ENCODE measurements around the gene MED17.

DNA sequence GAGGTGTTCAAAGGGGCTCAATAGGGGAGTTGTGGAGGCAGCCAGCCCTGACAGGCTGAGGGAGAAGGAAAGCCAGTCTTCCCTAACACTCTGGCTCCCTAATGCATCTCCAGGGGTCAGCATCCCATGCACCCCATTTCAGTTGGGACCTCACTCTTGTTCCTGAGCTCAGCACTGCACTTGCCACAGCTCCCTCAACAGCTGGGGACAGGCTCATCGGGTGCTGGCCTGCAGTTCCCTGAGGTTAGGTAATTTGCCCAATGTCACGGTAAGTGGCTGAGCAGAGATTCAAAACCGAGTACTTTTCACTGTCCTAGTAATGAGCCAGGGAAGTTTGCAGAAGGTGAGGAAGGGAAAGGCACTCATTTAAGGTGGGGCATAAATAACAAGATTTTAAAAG is 45.5 kb downstream of the MED17 start:
- no peak for TF ChIP-seq ARNT (IDR thresholded peaks at IDR 0.05)
- TF ChIP-seq FOXM1 (IDR thresholded peaks at IDR 0.05; ENCODE audit: borderline replicate concordance): no peak
- TF ChIP-seq FOXA1 (IDR thresholded peaks at IDR 0.05): no peak
- TF ChIP-seq HDGF (IDR thresholded peaks at IDR 0.05; ENCODE audit: borderline replicate concordance): no peak
- no peak for TF ChIP-seq TARDBP (IDR thresholded peaks at IDR 0.05)
- TF ChIP-seq NFRKB (IDR thresholded peaks at IDR 0.05): no peak
- TF ChIP-seq FOXK2 (IDR thresholded peaks at IDR 0.05): no peak
- no peak for TF ChIP-seq ELF4 (IDR thresholded peaks at IDR 0.05)
- TF ChIP-seq SP1 (IDR thresholded peaks at IDR 0.05): no peak
